ENCODE results near the gene ARPC1B. TPM values are rescaled to one million over a fixed set of nuclear protein-coding genes. Genes with fewer than 3 reads are reported as not detected.

Gene ARPC1B
- total and polyA plus RNA-seq, 2 of the 8 experiments (the other 6 are each of a cell fraction or from before 2014, with no cell fraction given), result 64.5 to 115 TPM

- no peak overlapping the region for H3K4me2 ChIP-seq (ENCODE audit: insufficient read depth in 1 of 2, low read depth in 2 of 2, low read length in 2 of 2)
- H3K9me3 ChIP-seq (ENCODE audit: insufficient read depth in 2 of 2, low read depth in 1 of 2, low read length in 1 of 2), result no peaks in the 10 kb centered on the region; a peak in 1 of 4 replicates
- H3K14ac ChIP-seq (ENCODE audit: insufficient read length), result no peak overlapping the region
- no peak for DNase-seq (ENCODE audit: low read depth in 1 of 2, low spot score in 2 of 2)
- H3K36me3 ChIP-seq (ENCODE audit: control insufficient read depth in 2 of 4, insufficient read depth in 4 of 4, low read length in 3 of 4), result peaks cover 25 to 67% (median 55%) of the 10 kb centered on the region in 4 experiments
- H3K23ac ChIP-seq (ENCODE audit: insufficient read length), result no peak overlapping the region
- no peak overlapping the region for H3K4me3 ChIP-seq (ENCODE audit: extremely low read depth in 1 of 4, insufficient read depth in 2 of 4, low read depth in 3 of 4, low read length in 4 of 4)
- no peaks in the 10 kb centered on the region for H3K23me2 ChIP-seq (ENCODE audit: low read depth, low read length)
- ChIA-PET POLR2A (ENCODE audit: partially characterized antibody) (interaction anchor here (0.6 to 4.3 kb wide), 11 partner anchors 9 to 511 kb away, joined by 3 to 25 read pairs (median 3); partner anchors contain the start of genes BUD31, CPSF4, PDAP1 and PTCD1), CTCF (ENCODE audit: partially characterized antibody) (interaction anchor here (0.7 to 1.1 kb wide), 3 partner anchors 18 to 44 kb away, joined by 3 read pairs; partner anchors contain the start of gene ATP5MF)
- H2BK12ac ChIP-seq (ENCODE audit: low read depth, low read length), result no peak overlapping the region
- no peak overlapping the region for H2AK5ac ChIP-seq (ENCODE audit: low read depth, low read length)
- no peak overlapping the region for H2BK20ac ChIP-seq (ENCODE audit: low read length)
- no peaks in the 10 kb centered on the region; a peak in 1 of 7 replicates for H3K4me1 ChIP-seq (replicated peaks in 1 of 4; ENCODE audit: control insufficient read depth in 3 of 4, insufficient read depth in 4 of 4, low read length in 3 of 4)
- TF ChIP-seq RFX5 (IDR thresholded peaks at IDR 0.05; ENCODE audit: borderline replicate concordance, low read depth, low read length), result no peak
- no peak overlapping the region for H3K18ac ChIP-seq (ENCODE audit: extremely low read depth, low read length)
- no peak overlapping the region for H3K56ac ChIP-seq (replicated peaks; ENCODE audit: insufficient read length, low read depth, low read length)
- peaks cover 3 to 16% of the 10 kb centered on the region in 2 experiments for H4K20me1 ChIP-seq (replicated peaks in 1 of 2; ENCODE audit: control insufficient read depth in 1 of 2, insufficient read depth in 2 of 2, low read length in 2 of 2)
- no peaks in the 10 kb centered on the region; the same call in none of the 2 replicates for H3K79me1 ChIP-seq (ENCODE audit: low read depth, low read length)
- no peak overlapping the region for H2BK15ac ChIP-seq (ENCODE audit: low read length)
- H2BK5ac ChIP-seq (ENCODE audit: low read depth, low read length), result no peak overlapping the region
- H3K9ac ChIP-seq (replicated peaks in 1 of 4; ENCODE audit: extremely low read depth in 1 of 4, low read depth in 3 of 4, low read length in 3 of 4), result no peak overlapping the region
- WGBS, 2 experiments (ENCODE audit: extremely low coverage in 1 of 2, insufficient coverage in 1 of 2, insufficient read length in 1 of 2, insufficient replicate concordance in 2 of 2, low coverage in 1 of 2, low lambda C conversion rate in 2 of 2, missing lambda C conversion rate in 1 of 2), result 84% methylated on average over 11 of the region's 11 CpGs; no CpG with 5 or more reads in 1 of the 2 experiments
- H2BK120ac ChIP-seq (replicated peaks; ENCODE audit: low read depth, low read length), result no peak overlapping the region
- H3K27ac ChIP-seq (ENCODE audit: low read depth, low read length), result no peak overlapping the region
- H4K91ac ChIP-seq (replicated peaks; ENCODE audit: insufficient read length, low read length), result no peak overlapping the region
- no peaks in the 10 kb centered on the region for H3K79me2 ChIP-seq (ENCODE audit: control insufficient read depth in 1 of 2, insufficient read depth in 2 of 2, low read length in 2 of 2)
- H3K27me3 ChIP-seq (replicated peaks in 1 of 4; ENCODE audit: control insufficient read depth in 3 of 4, extremely low read depth in 1 of 4, insufficient read depth in 3 of 4, low read length in 3 of 4), result no peaks in the 10 kb centered on the region; a peak in 1 of 7 replicates
- H4K8ac ChIP-seq (ENCODE audit: extremely low read depth, insufficient read depth, low read length), result no peak overlapping the region; the same call in 1 of the 2 replicates
- no peak overlapping the region for H4K5ac ChIP-seq (ENCODE audit: insufficient read length, low read depth, low read length)
- H3K4ac ChIP-seq (replicated peaks; ENCODE audit: insufficient read length, low read depth, low read length), result no peak overlapping the region
- FAIRE-seq, result no peak
- H2AFZ ChIP-seq (ENCODE audit: low read length), result no peak overlapping the region
Measured at GRCh38 chr7:99422186-99422585, 47.7 kb downstream of the ARPC1B start.

All from H1 (cell line).